Body of pancreas (tissue), 4 donors: ENCODE results near the gene SLC4A1. TPM values are rescaled to one million over a fixed set of nuclear protein-coding genes. Genes with fewer than 3 reads are reported as not detected.

ENCODE experiments used
- ATAC-seq: fragments of 150-250 bp; one replicate; pipeline ENCODE4 v1.9.1; 2016
- DNase-seq, 4 donors: peaks; one replicate each; pipeline ENCODE4 v3.0.0-alpha.2; 2019
- H3K27ac ChIP-seq, 4 donors: fragments of 200-600 bp; sonication (generic); 1 replicate in 3 of 4; 2 replicates in 1 of 4; pipeline versions ENCODE4 v1.5.1 to v1.6.1; 2016 to 2019; ENCODE audit warnings: mild to moderate bottlenecking in 1 of 4, mixed read lengths in 1 of 4, moderate library complexity in 1 of 4
- H3K27me3 ChIP-seq, 2 donors: fragments of 200-600 bp; sonication (generic); one replicate each; pipeline ENCODE4 v1.6.0; 2016; ENCODE audit warnings: mild to moderate bottlenecking in 1 of 2
- H3K36me3 ChIP-seq, 2 donors: fragments of 200-600 bp; sonication (generic); replicated peaks in 1 of 2; 2 replicates each; pipeline ENCODE4 v1.5.1; 2016; ENCODE audit warnings: low read depth in 2 of 2; ENCODE audit not compliant: insufficient read depth in 1 of 2
- H3K4me1 ChIP-seq: fragments of 200-600 bp; sonication (generic); one replicate; pipeline ENCODE4 v1.6.0; 2016
- H3K4me3 ChIP-seq, 2 donors: fragments of 200-600 bp; sonication (generic); 1 replicate in 1 of 2; 2 replicates in 1 of 2; pipeline ENCODE4 v1.5.1; 2016 to 2019
- H3K9me3 ChIP-seq, 3 donors: fragments of 200-600 bp; sonication (generic); 1 replicate in 2 of 3; 2 replicates in 1 of 3; pipeline ENCODE4 v1.5.1; 2016
- POLR2A ChIP-seq, 3 donors: fragments of 450-650 bp; IDR thresholded peaks; one replicate each; pipeline ENCODE4 v1.6.1; 2016; ENCODE audit warnings: antibody characterized with exemption in 3 of 3, mild to moderate bottlenecking in 2 of 3
- WGBS, 2 donors: methylation state at CpG; one replicate each; pipeline ENCODE4 v1.1.5; 2017; 5-methylcytosine and 5-hydroxymethylcytosine counted together
- intact Hi-C: fragments of 100-400 bp; cut with DNase I; formaldehyde crosslinking; loops from one replicate; pipeline ENCODE4 v1.15.1; 2023
- total RNA-seq, 2 donors: library from RNA; depleted of rRNA; stranded (reverse); fragments of >200 nt; gene quantifications; one replicate each; pipeline ENCODE4 v1.1.0, GENCODE V29; 2016
- TF ChIP-seq, protein P1 (sequence below), 7 experiments: fragments of 450-650 bp in 4 of 7; fragments of 200-600 bp in 3 of 7; sonication (generic) in 3 of 7; IDR thresholded peaks; one replicate each; pipeline ENCODE4 v1.5.1; 2016 to 2019; ENCODE audit warnings: antibody characterized with exemption in 7 of 7

Gene SLC4A1
- total RNA-seq, 2 donors from 2014 or later, result not detected

GRCh38 chr17:44273607-44274006 is 5.7 kb upstream of the SLC4A1 start:
- intact Hi-C loops, result no loop called here
- Histone ChIP-seq H3K9me3 (no peaks in the 10 kb centered on the region), H3K4me1 (no peaks in the 10 kb centered on the region), H3K27ac (no peak overlapping the region), H3K27me3 (no peaks in the 10 kb centered on the region), H3K4me3 (no peak overlapping the region), H3K36me3 (no peaks in the 10 kb centered on the region)
- WGBS, 2 donors, result 91 to 94% methylated on average over 5 of the region's 5 CpGs
- ATAC-seq (no peak), DNase-seq (no peak)
- no peak for TF ChIP-seq POLR2A (IDR thresholded peaks at IDR 0.05)

GRCh38 chr17:44272954-44273353 is 5.0 kb upstream of the SLC4A1 start:
- intact Hi-C loops, result no loop called here
- ATAC-seq (no peak), DNase-seq (no peak)
- TF ChIP-seq, protein P1, sequence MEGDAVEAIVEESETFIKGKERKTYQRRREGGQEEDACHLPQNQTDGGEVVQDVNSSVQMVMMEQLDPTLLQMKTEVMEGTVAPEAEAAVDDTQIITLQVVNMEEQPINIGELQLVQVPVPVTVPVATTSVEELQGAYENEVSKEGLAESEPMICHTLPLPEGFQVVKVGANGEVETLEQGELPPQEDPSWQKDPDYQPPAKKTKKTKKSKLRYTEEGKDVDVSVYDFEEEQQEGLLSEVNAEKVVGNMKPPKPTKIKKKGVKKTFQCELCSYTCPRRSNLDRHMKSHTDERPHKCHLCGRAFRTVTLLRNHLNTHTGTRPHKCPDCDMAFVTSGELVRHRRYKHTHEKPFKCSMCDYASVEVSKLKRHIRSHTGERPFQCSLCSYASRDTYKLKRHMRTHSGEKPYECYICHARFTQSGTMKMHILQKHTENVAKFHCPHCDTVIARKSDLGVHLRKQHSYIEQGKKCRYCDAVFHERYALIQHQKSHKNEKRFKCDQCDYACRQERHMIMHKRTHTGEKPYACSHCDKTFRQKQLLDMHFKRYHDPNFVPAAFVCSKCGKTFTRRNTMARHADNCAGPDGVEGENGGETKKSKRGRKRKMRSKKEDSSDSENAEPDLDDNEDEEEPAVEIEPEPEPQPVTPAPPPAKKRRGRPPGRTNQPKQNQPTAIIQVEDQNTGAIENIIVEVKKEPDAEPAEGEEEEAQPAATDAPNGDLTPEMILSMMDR (IDR thresholded peaks at IDR 0.05), result no peak
- no peak for TF ChIP-seq POLR2A (IDR thresholded peaks at IDR 0.05)
- no peaks in the 10 kb centered on the region for H3K36me3 ChIP-seq
- no peak overlapping the region for H3K4me3 ChIP-seq
- no peak overlapping the region for H3K27ac ChIP-seq
- WGBS, 2 donors, result 85 to 90% methylated on average over 3 to 6 of the region's 6 CpGs
- no peaks in the 10 kb centered on the region for H3K27me3 ChIP-seq
- H3K9me3 ChIP-seq, result no peaks in the 10 kb centered on the region
- H3K4me1 ChIP-seq, result no peaks in the 10 kb centered on the region

DNA sequence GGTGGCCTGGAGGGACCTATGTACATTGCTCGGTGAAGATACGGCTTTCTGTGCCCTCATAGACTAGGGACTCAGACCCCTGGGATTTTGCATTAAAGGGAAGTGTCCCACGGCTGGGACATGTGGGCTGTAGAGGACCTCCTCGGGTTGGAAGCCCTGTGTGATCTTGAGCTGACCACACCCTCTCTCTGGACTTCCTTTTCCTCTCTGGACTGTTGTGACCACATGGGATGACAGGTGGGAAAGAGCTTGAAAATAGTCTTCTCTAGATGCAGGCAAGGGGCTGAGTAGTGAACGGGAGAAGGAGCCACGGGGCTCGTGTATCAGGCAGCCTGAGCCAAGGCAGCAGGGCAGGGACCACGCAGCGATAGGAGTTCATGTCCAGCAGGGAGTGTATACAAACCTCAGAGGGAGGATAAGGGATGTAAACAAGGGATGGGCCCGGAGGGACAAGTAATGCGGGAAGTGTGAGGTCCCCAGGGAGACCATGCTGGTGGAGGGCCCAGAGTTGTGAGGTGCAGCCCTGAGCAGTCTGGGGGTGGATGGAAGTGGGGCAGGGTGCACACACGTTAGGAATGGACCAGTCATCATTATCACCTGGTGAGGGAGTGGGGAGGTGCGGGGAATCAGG is 4.5 kb upstream of the SLC4A1 start:
- Histone ChIP-seq H3K36me3 (no peaks in the 10 kb centered on the region), H3K27ac (no peak overlapping the region), H3K4me1 (no peaks in the 10 kb centered on the region), H3K9me3 (no peaks in the 10 kb centered on the region), H3K27me3 (no peaks in the 10 kb centered on the region), H3K4me3 (no peak overlapping the region)
- WGBS, 2 donors, result 62 to 65% methylated on average over 13 of the region's 13 CpGs
- ATAC-seq (no peak), DNase-seq (no peak)
- TF ChIP-seq, protein P1 (IDR thresholded peaks at IDR 0.05), result no peak
- no peak for TF ChIP-seq POLR2A (IDR thresholded peaks at IDR 0.05)
- intact Hi-C loops, result no loop called here

DNA sequence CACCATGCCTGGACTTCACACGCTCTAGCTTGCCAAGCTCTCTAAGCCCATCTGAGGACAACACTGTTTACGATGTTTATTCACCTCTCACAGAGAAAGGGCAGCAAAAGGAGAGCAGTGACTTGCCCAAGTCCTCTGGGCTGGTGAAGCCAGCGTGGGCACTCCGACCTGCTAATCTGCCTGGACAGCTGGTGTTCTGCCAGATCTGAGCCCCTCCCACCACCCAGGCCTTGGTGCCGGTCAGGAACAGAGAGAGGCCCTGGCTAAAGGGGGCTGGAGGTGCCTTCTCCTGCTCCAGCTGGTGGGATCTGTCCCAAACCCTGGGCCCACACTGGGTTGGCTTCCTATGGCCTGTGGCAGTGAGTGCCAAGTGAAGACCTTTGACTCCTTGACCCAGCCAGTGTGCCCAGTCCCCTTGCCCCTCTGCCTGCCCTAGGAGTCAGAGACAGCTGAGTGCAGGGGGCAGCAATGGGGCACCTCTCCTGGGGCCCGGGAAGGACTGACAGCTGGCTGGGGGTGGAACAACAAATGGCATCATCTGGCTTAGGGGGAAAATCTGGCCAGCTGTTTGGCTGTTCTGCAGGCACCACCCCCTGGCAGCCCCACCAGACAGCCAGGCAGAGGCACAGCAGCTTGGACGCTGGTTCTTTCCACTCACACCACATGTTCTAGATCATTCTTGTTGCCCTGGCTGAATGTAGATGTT is 1.8 kb upstream of the SLC4A1 start:
- intact Hi-C loops, result no loop called here
- WGBS, 2 donors, result 52 to 88% methylated on average over 1 to 7 of the region's 7 CpGs
- peak in 2 of 4 donors; percentile 19 to 20 for DNase-seq
- Histone ChIP-seq H3K4me3 (no peak overlapping the region), H3K27me3 (no peaks in the 10 kb centered on the region), H3K36me3 (no peaks in the 10 kb centered on the region), H3K4me1 (peaks cover 4% of the 10 kb centered on the region), H3K27ac (no peak overlapping the region), H3K9me3 (no peaks in the 10 kb centered on the region)
- ATAC-seq, result no peak
- TF ChIP-seq, protein P1 (IDR thresholded peaks at IDR 0.05), result no peak
- TF ChIP-seq POLR2A (IDR thresholded peaks at IDR 0.05), result no peak

DNA sequence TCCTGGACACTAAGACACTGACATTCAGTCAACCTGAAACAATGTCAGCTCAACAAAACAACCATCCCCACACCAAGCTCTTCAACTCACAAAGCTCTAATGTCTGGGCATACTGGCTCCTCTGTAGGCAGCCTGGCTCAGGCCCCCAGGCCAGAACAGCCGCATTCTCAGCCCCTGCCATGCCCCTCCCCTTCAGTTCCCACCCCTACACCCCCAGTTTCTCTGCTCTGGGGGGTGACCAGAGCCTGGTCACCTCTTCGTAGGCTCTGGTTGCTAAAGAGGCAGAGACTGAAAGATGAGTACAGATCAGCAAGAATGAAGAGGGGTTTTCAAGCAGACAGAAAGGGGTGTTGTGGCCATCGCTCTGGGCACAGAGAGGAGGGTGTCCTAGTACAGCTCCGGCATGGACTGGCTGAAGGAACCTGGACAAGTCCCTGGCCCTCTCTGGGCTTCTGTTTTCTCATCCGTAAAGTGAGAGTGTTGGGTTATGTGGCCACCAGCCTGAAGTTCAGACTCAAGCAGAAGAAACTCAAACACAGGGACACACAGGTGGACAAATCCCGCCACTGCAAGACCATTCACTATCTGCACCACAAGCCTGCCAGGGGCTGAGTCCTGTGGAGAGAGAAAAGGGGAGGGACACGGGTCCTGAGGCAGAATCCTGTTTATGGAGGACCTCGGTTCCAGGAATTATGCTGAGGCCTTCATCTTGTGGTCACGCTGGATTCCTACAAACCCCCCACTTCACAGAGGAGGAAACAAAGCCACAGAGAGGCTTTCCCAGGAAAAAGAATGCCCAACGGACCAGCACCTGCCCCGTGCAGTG is 987 bp upstream of the SLC4A1 start:
- no peak for TF ChIP-seq POLR2A (IDR thresholded peaks at IDR 0.05)
- TF ChIP-seq, protein P1 (IDR thresholded peaks at IDR 0.05), result no peak
- WGBS, 2 donors, result 61 to 68% methylated on average over 10 to 11 of the region's 11 CpGs
- Histone ChIP-seq H3K36me3 (no peaks in the 10 kb centered on the region), H3K9me3 (no peaks in the 10 kb centered on the region), H3K27ac (no peak overlapping the region), H3K4me1 (peaks cover 4% of the 10 kb centered on the region), H3K27me3 (no peaks in the 10 kb centered on the region), H3K4me3 (no peak overlapping the region)
- no peak for ATAC-seq
- intact Hi-C loops, result no loop called here
- DNase-seq, result no peak
